Epithelial cell of esophagus (primary cell): Measurements from ENCODE around the gene TRMT11.

Experiments
- DNase-seq: peaks from one replicate; pipeline ENCODE4 v3.0.0; 2010; ENCODE audit warnings: low read depth
- H3K4me3 ChIP-seq: 2 replicates; pipeline ENCODE4 v1.5.1; 2011; ENCODE audit warnings: mild to moderate bottlenecking, low read length, control low read depth
- TF ChIP-seq, protein P1 (sequence below): IDR thresholded peaks from 2 replicates; pipeline ENCODE4 v1.5.1; 2011; ENCODE audit warnings: low read depth, mild to moderate bottlenecking, low read length, control low read depth, inconsistent platforms; ENCODE audit not compliant: insufficient read depth; ENCODE audit errors: missing control alignments

The TRMT11 gene

GRCh38 chr6:125989631-125990030 is 3.3 kb downstream of the TRMT11 start:
- TF ChIP-seq, protein P1, sequence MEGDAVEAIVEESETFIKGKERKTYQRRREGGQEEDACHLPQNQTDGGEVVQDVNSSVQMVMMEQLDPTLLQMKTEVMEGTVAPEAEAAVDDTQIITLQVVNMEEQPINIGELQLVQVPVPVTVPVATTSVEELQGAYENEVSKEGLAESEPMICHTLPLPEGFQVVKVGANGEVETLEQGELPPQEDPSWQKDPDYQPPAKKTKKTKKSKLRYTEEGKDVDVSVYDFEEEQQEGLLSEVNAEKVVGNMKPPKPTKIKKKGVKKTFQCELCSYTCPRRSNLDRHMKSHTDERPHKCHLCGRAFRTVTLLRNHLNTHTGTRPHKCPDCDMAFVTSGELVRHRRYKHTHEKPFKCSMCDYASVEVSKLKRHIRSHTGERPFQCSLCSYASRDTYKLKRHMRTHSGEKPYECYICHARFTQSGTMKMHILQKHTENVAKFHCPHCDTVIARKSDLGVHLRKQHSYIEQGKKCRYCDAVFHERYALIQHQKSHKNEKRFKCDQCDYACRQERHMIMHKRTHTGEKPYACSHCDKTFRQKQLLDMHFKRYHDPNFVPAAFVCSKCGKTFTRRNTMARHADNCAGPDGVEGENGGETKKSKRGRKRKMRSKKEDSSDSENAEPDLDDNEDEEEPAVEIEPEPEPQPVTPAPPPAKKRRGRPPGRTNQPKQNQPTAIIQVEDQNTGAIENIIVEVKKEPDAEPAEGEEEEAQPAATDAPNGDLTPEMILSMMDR: no peak
- no peak overlapping the region for H3K4me3 ChIP-seq
- no peak for DNase-seq

DNA sequence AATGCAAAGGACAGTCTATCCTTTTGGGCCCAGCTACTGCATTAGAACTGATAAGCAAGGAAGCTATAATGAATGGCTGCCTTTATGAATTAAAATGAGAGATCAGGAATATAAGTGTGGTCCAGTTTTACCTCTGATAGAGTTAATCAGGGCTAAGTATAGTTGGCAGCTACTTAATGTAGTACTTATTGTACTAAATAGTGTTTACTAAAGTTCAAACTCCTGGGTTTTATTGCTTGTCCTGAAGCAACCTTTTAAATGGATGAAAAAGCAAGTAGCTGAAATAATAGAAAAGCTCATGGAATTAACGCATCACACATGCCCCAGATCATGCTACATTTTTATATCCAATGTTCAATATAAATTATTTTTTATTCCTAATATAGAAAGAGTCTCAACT is 5.3 kb downstream of the TRMT11 start:
- H3K4me3 ChIP-seq: no peak overlapping the region
- TF ChIP-seq, protein P1: no peak
- no peak for DNase-seq

DNA sequence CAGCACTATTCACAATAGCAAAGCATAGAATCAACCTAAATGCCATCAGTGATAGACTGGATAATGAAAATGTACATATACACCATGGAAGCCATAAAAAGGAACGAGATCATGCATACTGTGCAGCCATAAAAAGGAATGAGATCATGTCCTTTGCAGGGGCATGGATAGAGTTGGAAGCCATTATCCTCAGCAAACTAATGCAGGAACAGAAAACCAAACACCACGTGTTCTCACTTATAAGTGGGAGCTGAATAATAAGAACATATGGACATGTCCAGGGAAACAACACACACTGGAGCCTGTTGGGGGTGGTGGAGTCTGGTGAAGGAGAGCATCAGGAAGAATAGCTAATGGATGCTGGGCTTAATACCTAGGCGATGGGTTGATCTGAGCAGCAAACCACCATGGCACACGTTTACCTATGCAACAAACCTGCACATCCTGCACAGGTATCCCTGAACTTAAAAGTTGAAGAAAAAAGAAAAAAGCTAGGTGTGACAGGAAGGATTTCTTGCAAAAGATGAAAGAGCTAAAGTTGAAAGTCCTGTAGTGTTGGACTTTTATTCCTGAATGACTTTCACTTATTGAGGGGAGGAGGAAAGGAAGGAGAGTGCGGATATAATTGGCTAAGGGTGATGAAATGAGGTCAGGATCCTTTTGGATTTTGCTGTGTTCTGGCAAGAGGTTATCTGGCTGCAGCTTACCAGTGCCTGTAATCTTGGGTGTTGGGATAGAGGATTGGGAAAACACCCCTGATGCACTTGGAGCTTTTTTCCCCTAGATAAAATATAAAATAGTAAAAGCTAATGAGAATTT is 8.5 kb downstream of the TRMT11 start:
- DNase-seq: no peak
- TF ChIP-seq, protein P1: no peak
- H3K4me3 ChIP-seq: no peak overlapping the region

GRCh38 chr6:125995972-125996580 is 9.7 kb downstream of the TRMT11 start:
- peak; percentile 76 for DNase-seq
- no peak overlapping the region for H3K4me3 ChIP-seq

DNA sequence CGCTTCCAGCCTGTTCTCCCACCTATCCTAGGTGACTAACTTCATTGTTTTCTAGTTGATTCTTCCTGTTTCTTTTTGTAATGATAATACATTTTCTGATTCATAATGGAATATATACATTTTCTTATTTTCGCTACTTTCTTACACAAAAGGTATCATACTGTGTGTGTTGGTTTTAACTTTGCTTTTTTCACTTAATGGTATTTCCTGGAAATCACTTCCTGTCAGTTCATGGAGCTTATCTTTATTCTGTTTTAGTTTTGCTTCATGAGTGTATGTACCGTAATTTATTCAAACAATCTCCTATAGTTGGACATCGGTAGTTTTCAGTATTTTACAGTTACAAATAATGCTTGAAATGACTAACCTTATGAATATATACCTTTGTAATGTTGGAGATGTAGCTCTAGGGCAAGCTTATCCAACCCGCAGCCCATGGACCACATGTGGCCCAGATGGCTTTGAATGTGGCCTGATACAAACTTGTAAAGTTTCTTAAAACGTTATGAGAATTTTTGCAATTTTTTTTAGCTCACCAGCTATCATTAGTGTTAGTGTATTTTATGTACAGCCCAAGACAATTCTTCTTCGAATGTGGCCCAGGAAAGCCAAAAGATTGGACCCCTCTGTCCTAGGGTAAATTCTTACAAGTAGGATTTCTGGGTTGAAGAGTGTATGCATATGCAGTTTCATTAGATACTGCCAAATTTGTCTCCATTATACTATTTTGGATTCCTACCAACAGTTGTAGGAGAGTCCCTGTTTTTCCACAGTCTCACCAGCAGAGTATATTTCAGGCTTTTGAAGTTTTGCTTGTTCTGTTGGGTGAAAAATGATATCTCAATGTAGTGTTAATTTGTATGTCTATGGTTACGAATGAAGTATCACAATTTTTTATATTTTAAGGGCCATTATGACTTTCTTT is 16.7 kb downstream of the TRMT11 start:
- DNase-seq: no peak
- H3K4me3 ChIP-seq: no peak overlapping the region
- TF ChIP-seq, protein P1: no peak

More at GRCh38 chr6:125995972-125996580, 9.7 kb downstream of the TRMT11 start:
- TF ChIP-seq, protein P1: peak; percentile 100

- TF ChIP-seq, protein P1: no peak
- H3K4me3 ChIP-seq: no peak overlapping the region
- no peak for DNase-seq
Observed at GRCh38 chr6:126007800-126008199, 21.5 kb downstream of the TRMT11 start.
